ENCODE results near the gene S100A16. TPM values are rescaled to one million over a fixed set of nuclear protein-coding genes. Genes with fewer than 3 reads are reported as not detected.

The S100A16 gene
- total and polyA plus RNA-seq, 2 donors (not counting 1 experiment from before 2014, with no cell fraction given): 121 to 182 TPM

- Histone ChIP-seq H3K4me1 (ENCODE audit: control insufficient read depth, extremely low read depth, insufficient read depth, low read length) (peaks cover 35% of the 10 kb centered on the region), H3K36me3 (ENCODE audit: control insufficient read depth, insufficient read depth, low read length) (no peaks in the 10 kb centered on the region), H3K4me2 (ENCODE audit: extremely low read depth, insufficient read depth, low read length) (peak overlapping the region; percentile 75)
These were observed 45.1 kb downstream of the S100A16 start for GRCh38 chr1:153567621-153568366.

GRCh38 chr1:153566414-153567371 lies 46.2 kb downstream of the S100A16 start:
- Histone ChIP-seq H3K4me1 (ENCODE audit: control insufficient read depth, extremely low read depth, insufficient read depth, low read length) (peaks cover 33% of the 10 kb centered on the region), H3K9ac (ENCODE audit: insufficient read depth, low read length) (peak overlapping the region; percentile 76), H2AFZ (ENCODE audit: low read length) (no peak overlapping the region), H3K79me2 (ENCODE audit: control insufficient read depth, insufficient read depth, low read length) (no peaks in the 10 kb centered on the region), H3K36me3 (ENCODE audit: control insufficient read depth, insufficient read depth, low read length) (no peaks in the 10 kb centered on the region), H3K27me3 (ENCODE audit: control insufficient read depth, insufficient read depth, low read length) (no peaks in the 10 kb centered on the region), H3K4me3 (replicated peaks in 1 of 4; ENCODE audit: control extremely low read depth in 1 of 4, insufficient read depth in 1 of 4, low read depth in 3 of 4, low read length in 4 of 4) (peak overlapping the region in 1 of 4 experiments; percentile 9), H3K9me3 (ENCODE audit: control insufficient read depth, insufficient read depth, low read depth, low read length) (no peaks in the 10 kb centered on the region), H4K20me1 (ENCODE audit: control insufficient read depth, extremely low read depth, insufficient read depth, low read length) (no peaks in the 10 kb centered on the region), H3K27ac (ENCODE audit: insufficient read depth, low read length) (peak overlapping the region; percentile 100), H3K4me2 (ENCODE audit: extremely low read depth, insufficient read depth, low read length) (peak overlapping the region; percentile 92)
- TF ChIP-seq, protein P1, sequence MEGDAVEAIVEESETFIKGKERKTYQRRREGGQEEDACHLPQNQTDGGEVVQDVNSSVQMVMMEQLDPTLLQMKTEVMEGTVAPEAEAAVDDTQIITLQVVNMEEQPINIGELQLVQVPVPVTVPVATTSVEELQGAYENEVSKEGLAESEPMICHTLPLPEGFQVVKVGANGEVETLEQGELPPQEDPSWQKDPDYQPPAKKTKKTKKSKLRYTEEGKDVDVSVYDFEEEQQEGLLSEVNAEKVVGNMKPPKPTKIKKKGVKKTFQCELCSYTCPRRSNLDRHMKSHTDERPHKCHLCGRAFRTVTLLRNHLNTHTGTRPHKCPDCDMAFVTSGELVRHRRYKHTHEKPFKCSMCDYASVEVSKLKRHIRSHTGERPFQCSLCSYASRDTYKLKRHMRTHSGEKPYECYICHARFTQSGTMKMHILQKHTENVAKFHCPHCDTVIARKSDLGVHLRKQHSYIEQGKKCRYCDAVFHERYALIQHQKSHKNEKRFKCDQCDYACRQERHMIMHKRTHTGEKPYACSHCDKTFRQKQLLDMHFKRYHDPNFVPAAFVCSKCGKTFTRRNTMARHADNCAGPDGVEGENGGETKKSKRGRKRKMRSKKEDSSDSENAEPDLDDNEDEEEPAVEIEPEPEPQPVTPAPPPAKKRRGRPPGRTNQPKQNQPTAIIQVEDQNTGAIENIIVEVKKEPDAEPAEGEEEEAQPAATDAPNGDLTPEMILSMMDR (conservative IDR thresholded peaks at IDR 0.05 in 1 of 2, IDR thresholded peaks at IDR 0.05 in 1 of 2; ENCODE audit: low read depth in 1 of 2, low read length in 2 of 2): no peak
- no peak for TF ChIP-seq EZH2 (IDR thresholded peaks at IDR 0.05; ENCODE audit: low read length, missing control alignments)
- DNase-seq (ENCODE audit: low read depth in 2 of 2): peak; percentile 98 to 99

More at GRCh38 chr1:153567621-153568366, 45.1 kb downstream of the S100A16 start:
- Histone ChIP-seq H4K20me1 (ENCODE audit: control insufficient read depth, extremely low read depth, insufficient read depth, low read length) (no peaks in the 10 kb centered on the region), H3K4me3 (replicated peaks in 1 of 4; ENCODE audit: control extremely low read depth in 1 of 4, insufficient read depth in 1 of 4, low read depth in 3 of 4, low read length in 4 of 4) (peak overlapping the region in 1 of 4 experiments; percentile 2), H3K9me3 (ENCODE audit: control insufficient read depth, insufficient read depth, low read depth, low read length) (no peaks in the 10 kb centered on the region), H3K27ac (ENCODE audit: insufficient read depth, low read length) (peak overlapping the region; percentile 100), H3K9ac (ENCODE audit: insufficient read depth, low read length) (no peak overlapping the region), H3K79me2 (ENCODE audit: control insufficient read depth, insufficient read depth, low read length) (no peaks in the 10 kb centered on the region), H2AFZ (ENCODE audit: low read length) (peak overlapping the region; percentile 39), H3K27me3 (ENCODE audit: control insufficient read depth, insufficient read depth, low read length) (no peaks in the 10 kb centered on the region)
- peak; percentile 41 to 76 for DNase-seq (ENCODE audit: low read depth in 2 of 2)
- no peak for TF ChIP-seq EZH2 (IDR thresholded peaks at IDR 0.05; ENCODE audit: low read length, missing control alignments)
- TF ChIP-seq, protein P1 (conservative IDR thresholded peaks at IDR 0.05 in 1 of 2, IDR thresholded peaks at IDR 0.05 in 1 of 2; ENCODE audit: low read depth in 1 of 2, low read length in 2 of 2): no peak
